CD4-positive, alpha-beta T cell treated with Interleukin-15 for 4 hours (primary cell): ENCODE measurements around the gene GOLGA2.
A peak's percentile ranks its signal among the peaks of the same experiment; 100 is the strongest.
"Not testable (repeated sequence)": the region's sequence is repeated elsewhere in the genome, so short reads cannot be mapped to it uniquely, and the experiment has no call there.

ENCODE experiments used
- DNase-seq: peaks from one replicate; pipeline ENCODE4 v3.0.0-alpha.2; 2020; ENCODE audit warnings: low spot score

Gene GOLGA2

DNA sequence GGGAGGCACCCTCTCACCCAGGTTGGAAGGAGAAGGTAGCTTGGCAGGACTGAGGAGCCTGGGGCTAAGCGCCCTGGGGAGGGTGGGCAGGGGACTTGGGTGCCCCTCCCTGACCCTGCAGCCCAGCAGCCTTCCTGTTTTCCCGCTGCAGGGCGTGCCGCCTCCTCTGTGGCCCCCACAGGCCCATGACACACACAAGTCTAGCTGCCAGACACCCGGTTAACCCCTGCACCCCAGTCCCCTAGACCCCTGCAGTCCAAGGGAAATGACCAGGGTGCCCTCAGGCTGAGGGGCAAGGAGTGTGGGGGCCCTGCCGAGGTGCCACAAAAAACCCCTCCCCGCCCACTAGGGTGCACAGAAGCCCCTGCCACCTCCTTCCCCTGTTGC is 33.0 kb downstream of the GOLGA2 start:
- no peak for DNase-seq

DNA sequence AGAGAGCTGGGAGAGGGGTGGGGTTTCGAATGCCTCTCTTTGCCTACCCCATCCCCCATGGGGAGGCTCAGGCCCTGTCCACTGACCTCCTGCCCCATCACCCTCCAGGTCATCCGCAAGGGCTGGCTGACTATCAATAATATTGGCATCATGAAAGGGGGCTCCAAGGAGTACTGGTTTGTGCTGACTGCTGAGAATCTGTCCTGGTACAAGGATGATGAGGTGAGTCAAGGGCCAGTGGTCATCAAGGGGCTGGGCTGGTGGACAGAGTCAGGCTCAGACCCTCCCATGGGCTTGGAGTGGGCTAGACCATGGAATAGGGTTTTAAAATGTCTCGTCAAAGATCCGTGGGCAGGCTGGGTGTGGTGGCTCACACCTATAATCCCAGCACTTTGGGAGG is 33.7 kb downstream of the GOLGA2 start:
- DNase-seq: no peak

DNA sequence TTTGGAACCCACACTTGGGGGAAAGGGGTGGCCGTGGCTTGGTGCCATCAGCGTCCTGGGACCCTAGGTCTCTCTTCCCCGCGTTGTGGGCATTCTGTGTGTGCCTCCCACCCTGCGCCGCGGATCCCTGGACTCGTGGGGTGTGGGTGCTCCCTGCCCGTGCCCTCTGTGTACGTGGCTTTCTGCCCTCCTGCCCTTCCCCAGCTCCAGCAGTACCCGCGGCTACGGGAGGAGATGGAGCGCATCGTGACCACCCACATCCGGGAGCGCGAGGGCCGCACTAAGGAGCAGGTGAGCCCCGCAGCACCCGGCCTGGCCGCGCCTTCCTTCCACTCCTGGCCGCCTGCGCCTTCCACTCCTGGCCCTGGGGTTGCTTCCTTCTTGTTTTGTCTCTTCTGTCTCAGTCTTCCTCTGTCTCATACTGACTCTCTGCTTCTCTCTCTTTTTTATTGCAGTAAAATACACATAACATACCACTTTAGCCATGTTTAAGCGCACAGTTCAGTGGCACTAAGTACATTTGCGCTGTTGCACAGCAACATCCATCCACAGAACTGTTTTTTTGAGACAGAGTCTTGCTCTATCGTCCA is 41.9 kb downstream of the GOLGA2 start:
- no peak for DNase-seq

DNA sequence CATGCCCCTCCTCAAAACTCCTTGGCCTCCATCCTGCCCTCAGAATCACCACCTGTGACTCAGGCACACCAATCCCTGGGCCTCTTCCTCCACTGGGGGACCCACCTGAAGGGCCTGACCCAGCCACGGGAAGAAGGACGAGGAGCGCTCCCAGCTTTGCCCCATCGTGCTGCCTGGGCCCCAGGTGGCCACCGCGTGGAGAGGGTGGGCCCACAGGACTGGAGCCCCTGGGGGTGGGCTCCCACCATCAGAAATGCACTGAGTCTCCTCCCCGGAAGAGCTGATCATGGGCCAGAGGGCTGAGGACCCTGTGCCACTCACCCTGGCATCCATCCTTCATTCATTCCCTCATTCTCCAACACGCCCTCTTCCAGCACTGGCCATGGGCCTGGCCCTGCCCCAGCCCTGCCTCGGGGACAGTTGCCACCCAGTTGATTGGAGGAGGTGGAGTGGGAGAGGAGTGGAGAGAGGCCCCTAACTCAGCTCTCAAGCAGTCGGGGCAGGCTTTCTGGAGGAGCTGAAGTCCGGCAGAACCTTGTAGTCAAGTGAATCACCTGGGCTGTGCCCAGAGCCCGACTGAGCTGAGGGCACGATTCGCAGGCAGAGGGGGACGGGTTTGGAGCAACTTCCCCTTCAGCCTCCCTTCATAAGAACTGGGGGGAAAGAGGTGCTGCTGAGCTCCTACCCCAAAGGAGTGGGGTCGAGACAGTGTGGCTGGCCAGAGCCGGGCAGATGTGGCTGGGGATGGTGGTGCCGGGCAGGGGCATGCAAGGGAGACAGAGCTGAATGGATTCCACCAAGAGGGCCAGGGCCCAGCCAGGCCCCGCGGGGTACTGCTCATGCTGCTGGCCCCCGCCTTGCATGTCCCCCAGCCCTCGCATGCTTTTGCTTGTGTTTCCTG is 43.0 kb downstream of the GOLGA2 start:
- no peak for DNase-seq

DNA sequence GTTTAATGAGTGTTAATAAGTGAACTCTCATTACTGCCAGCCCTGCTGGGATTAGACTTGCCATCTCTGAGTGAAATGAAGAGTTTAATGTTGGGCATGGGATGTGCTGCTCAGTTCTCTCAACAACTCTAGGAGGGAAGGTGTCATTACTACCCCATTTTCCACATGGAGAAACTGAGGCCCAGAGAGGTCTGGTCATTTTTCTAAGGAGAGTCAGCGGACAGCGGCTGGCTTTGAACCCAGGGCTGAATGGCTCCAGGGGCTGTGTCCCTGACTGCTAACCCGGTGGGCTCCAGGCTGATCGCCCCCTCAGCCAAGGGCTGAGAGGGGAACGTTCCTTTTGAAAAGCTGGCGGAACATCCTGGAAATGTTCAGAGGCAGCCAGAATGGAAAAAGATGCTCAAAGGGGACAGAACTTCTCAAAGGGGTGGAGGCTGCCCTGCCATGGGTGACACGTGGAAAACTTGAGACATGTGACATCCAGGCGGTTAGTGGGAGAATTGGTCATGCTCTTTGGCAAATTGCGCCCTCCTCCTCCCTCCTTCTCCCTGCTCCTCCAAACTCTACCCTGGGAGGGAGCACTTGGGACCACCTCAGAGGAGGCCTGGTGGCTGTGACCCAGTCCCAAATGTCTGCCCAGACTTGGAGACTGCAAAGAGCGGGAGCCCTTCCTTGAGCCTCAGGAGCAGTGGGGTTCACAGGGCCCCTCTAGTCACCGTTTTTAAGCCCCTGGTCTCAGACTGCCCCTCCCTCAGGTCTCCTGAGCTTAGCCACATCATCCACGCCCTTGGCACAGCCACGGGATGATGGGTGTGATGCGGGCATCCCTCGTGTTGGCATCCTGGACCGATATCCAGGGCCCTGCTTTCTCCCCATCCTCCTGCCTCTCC is 43.9 kb downstream of the GOLGA2 start:
- DNase-seq: no peak

DNA sequence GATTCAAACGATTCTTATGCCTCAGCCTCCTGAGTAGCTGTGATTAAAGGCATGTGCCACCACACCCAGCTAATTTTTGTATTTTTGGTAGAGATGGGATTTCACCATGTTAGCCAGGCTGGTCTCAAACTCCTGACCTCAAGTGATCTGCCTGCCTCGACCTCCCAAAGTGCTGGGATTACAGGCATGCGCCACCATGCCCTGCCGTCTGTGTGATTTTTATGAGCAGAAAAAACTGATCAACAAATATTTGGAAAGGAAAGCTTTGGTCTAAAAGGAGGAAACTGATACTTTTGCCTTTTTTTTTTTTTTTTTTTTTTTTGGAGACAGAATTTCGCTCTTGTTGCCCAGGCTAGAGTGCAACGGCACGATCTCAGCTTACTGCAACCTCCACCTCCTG is 44.9 kb downstream of the GOLGA2 start:
- not testable (repeated sequence) for DNase-seq

DNA sequence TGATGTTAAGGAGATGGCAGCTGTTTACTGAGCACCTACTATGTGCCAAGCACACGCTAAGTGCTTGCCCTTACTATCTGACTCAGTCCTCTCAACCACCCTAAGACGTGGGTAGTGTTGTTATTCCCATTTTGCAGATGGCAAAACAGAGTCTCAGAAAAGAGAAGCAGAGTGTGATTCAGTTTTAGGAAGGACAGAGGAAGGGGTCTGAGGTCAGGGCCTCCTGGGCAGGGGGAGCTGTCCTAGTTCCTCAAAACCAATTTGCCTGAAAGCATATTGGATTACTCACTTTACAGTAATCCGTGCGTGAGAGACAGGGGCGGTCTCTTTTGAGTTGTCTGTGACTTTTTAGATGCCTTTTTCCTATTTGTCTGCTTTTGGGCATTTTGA is 49.4 kb downstream of the GOLGA2 start:
- no peak for DNase-seq

DNA sequence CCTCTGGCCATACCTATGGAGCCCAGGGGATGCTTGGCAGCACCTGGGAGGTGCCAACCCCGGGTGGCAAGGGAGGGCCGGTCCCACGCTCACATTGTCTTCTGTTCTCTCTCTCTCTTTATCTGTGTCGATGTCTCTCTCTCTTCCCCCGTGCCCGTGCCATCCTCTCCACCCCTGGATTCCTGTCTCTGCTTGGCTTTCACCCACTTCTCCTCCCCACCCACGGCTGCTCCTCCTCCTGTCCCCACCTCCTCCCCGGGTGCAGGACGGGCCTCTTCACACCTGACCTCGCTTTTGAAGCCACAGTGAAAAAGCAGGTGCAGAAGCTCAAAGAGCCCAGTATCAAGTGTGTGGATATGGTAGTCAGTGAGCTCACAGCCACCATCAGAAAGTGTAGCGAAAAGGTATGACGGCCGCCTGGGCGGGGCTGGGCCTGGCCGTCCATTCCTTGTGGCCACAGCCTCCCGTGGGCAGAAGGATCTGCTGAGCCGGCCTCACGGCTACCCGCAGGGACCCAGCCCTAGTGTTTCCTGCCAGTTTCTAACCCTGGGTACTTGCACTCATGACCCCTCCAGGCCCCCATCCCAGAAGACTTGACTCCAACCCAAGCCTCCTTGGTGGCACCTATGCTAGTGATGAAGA is 49.9 kb downstream of the GOLGA2 start:
- DNase-seq: no peak

DNA sequence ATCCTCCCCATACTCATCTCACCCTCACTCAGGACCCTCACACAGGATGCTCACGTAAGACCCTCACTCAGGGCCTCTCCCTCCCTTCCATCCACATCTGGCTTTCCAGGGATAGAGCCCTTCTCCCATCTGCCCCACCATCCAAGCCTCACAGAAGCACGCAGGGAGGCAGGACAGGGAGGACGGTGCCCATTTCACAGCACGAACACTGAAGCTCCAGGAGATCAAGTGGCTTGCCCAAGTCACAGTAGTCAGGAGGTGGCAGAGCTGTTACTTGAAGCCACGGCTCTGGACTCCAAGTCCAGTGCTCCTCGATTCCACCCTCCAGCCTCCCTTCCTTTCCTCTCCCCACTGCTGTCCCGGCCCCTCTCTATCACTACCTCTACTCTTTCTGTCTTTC is 50.9 kb downstream of the GOLGA2 start:
- no peak for DNase-seq

DNA sequence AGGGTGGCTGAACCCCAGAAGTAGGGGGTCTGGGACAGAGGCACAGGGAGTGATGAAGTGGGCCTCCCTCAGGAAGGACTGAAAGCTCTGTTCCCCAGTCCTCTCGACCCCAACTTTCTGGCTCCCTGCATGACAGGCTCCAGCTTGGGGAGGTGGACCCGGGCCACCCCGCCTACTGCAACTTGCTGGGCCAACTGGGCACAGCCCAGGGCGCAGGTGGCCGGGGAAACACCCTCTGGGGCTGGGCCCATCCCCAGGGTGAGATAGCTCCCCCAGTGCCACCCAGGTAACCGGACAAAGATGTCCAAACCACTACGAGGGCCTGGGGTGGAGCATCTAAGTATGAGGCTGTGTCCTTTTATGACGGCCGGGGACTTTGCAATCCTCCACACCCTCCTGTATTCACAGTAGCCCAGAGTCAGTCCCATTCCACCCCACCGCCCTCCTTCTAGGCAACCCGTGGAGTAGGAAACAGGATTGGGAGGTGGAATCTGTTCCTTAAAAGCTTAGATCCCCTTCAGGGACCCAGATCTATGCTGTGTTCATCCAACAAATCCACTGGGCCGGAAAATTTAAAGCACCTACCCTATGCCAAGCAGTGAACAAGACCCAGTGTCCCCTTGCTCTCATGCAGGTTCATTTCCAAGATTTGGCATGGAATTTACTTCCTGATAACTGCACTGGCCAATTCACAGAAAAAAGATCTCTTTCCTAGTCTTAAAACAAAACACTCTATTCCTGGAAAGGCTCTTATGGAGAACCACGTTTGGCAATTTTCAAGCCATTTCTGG is 52.7 kb downstream of the GOLGA2 start:
- no peak for DNase-seq

DNA sequence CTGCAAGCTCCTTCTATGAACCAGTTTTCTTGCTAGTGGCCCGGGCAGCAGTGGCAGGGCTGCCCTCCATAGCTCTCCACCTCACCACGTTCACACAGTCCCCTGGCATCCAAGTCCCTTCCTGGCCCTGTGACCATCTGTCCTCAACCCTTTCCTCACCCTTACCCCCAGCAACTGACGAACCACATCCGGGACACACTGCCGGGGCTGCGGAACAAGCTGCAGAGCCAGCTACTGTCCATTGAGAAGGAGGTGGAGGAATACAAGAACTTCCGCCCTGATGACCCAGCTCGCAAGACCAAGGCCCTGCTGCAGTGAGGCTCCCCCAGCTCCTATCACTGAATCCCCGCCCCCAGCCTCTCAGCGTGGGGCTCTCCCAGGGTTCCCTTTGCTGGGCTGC is 53.8 kb downstream of the GOLGA2 start:
- no peak for DNase-seq

DNA sequence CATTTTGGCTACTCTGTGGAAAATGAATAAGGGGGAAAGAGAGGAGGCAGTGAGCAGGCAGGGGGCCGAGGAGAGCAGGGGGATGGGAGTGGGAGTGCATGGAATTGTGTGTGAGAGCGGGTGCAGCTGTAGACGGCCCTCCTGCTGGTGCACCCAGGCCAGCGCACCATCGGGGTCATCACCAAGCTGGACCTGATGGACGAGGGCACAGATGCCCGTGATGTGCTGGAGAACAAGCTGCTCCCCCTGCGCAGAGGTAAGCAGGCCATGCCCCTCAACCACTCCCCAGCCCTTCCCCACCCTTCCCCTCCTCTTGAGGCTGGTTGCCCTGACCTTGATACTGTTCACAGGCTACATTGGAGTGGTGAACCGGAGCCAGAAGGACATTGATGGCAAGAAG is 56.0 kb downstream of the GOLGA2 start:
- DNase-seq: no peak

DNA sequence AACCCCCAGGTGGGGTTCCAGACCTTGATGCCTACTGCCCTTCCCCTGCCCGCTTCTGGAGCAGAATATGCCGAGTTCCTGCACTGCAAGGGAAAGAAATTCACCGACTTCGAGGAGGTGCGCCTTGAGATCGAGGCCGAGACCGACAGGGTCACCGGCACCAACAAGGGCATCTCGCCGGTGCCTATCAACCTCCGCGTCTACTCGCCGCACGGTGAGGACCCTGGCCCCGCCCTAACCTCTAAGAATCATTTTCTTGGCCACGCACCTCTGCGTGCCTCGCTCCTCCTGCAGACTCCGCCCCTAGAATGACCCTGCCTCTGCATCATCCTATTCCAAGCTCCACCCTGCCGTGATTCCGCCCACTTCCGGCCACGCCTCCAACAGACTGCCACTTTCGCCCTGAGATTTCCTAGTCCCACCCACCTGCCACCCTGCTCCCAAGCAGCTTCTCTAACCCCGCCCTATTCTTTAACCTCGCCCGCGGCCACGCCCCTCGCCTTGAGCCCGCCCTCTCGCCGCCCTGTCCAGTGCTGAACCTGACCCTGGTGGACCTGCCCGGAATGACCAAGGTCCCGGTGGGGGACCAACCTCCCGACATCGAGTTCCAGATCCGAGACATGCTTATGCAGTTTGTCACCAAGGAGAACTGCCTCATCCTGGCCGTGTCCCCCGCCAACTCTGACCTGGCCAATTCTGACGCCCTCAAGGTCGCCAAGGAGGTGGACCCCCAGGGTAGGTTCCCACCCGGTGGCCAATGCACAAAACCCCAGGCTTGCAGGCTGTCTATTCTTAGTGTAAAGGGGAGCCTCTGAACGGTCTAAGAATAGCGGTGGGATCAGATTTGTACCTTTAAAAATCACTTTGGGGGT is 57.1 kb downstream of the GOLGA2 start:
- DNase-seq: peak; percentile 91

DNA sequence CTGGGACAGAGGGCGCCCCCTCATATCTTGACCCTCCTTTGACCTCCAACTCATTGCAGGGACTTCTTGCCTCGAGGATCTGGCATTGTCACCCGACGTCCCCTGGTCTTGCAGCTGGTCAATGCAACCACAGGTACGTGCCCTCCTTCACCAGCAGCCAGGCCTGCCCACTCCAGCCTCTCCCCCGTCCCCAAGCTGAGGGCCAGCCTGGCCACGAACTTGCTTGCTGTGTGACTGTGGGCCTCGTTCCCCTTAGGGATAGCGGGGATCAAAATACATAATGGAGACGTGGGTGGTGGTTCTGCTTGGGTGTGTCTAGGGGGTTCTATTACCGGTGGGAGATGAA is 57.7 kb downstream of the GOLGA2 start:
- DNase-seq: no peak

DNA sequence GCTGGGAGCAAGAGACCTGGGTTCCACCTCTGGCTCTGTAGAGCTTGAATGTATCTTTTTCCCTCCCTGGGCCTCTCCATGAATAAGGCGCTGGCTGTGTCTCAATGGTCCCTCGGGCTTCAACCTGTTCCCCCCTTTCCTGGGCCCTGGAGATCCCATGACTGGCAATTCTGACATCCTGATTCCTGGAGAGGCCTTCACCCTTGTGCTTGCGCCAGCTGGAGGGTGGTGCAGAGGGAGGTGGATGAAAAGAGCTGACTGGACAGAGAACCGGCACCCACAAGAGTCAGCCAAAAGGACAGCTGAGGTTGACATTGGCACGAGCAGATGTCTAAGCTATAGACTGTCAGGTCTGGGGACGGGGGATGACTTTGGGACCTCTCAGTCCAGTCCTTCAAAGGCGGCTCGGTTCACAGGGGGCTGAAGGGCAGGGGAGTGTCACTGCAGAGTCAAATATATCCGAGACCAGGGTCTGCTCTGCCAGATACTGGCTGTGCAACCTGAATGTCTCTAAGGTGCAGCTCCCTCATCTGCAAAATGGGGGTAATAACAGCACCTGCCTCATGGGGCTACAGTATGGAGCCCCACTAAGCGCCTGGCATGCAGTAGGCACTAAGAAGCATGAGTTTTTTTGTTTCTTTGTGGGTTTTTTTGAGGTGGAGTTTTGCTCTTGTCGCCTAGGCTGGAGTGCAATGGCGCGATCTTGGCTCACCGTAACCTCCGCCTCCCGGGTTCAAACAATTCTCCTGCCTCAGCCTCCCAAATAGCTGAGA is 58.8 kb downstream of the GOLGA2 start:
- DNase-seq: no peak

DNA sequence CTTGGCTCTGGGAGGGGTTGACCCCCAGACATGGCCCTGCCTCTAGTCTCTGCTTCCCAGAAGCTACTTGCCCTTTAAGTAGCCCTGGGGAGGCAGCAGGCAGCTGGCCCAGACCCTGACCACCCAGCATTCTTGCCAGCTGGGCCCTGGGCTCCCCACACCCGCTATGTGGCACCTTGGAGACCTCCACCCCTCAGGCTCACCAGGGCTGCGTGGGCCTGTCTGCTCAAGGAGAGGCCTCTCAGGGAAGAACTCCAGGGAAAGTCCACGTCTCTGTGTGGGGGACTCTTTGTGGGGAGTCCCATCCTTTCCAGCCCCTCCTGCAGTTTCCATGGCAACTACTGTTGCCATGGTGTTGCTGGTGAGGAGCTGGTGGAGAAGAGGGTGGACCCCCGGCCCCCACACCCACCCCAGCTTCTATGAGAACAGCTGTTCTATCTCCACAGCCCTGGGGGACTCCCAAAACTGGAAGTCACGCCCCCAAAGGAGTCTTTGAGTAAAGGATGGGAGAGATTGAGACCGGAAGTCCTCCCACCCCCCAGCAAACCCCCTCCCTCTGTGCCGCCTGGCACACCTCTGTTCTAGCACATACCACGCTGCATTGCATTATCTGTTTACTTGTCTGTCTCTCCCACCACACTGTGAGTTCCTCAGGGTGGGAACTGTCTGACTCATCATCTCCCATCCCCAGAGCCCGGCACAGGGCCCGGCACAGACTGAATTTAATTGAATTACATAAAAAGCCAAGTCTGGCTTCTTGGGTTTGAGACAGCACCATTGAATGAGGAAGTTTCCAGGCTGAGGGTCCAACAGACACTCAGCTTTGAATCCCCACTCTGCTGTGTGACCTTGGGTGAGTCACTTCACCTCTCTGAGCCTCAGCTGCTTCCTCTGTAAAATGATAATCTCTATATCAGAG is 60.1 kb downstream of the GOLGA2 start:
- no peak for DNase-seq

DNA sequence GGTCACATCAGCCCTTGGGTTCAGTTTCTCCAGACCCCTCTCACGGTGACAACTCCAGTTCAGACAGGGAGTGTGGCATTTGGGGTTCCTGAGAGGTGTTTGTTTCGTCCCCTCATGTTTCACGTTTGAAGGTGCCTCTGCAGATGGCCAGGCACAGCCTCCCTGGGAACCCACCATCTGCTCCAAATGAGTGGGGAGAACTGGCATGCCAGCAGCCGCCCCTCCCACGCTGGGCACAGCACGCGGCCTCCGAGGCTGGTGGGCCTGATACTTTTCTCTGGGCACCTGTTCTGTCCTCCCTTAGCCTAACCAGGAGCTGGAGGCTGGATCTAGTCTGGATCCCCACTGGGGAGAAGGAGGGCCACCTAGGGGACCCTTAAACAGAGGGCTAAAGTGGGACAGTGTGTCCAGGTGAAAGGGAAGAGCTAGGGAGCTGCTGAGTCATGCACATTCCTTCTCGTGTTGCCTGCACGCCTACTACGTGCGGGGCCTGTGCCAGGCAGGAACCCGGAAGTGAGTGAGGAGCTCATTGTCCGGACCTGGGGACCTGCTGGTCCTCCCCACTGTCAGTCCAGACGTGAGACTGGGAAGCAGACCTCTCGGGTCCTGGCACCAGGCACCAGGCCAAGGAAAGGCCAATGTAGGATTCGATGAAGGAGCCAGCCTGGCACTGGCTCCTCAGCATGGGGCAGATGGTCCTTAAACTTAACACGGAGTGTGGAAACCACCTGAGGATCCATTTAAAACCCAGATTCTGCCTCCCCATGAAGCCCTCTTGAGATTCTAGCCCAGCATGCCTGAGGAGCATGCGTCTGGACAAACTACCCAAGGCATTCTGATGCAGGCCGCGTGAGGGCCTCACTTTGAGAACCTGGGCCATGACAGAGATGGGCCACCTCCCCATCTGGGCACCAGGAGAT is 61.0 kb downstream of the GOLGA2 start:
- DNase-seq: no peak
